ENCODE measurements around the gene SPATA22.
"Not testable (repeated sequence)": the region's sequence is repeated elsewhere in the genome, so short reads cannot be mapped to it uniquely, and the experiment has no call there.

GRCh38 chr17:3514167-3514566 is 42.5 kb upstream of the SPATA22 start:
- not testable (repeated sequence) for TF ChIP-seq POLR2A (IDR thresholded peaks at IDR 0.05; ENCODE audit: low read length); GATA1 (IDR thresholded peaks at IDR 0.05; ENCODE audit: low read depth, low read length)

Data from erythroblast (primary cell).